ENCODE data around the gene SHISAL2A. TPM values are rescaled to one million over a fixed set of nuclear protein-coding genes. Genes with fewer than 3 reads are reported as not detected.
A peak's percentile ranks its signal among the peaks of the same experiment; 100 is the strongest.

Gene SHISAL2A
- total and polyA plus RNA-seq, 2 donors (not counting 3 experiments of a cell fraction or from before 2014, with no cell fraction given): not detected

DNA sequence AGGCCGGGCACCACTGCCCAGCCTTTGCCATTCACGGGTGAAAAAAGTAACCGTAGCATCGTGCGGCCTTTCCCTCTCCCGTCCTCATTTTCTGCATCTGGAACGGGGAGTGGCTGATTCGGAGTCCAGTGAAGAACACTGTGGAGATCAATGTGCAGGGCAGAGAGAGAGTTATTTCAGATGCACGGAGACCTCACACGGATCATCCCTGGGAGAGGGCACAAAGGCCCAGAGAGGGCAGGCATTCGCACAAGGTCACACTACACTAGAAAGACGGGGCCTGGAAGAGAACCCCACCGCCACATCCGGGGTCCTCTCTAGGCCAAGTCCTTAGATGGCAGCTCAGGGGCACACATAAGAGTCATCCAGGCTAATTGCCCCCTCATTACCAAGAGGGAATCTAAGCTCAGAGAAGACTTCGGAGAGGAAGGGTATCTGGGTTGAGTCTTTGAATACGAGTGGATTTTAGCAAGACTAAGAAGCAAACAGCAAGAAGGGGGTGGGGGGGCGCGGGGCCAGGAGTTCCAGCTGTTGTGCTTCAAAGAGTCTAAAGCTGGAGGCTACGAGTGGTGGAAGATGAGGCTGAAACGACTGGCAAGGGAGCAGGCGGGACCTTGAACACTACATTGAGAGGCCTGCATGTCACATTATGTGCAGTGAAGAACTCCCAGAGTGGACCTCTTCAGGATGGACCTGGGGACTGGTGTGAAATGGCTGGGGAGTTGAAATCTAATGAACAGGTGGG lies 29.9 kb upstream of the SHISAL2A start:
- BruUV-seq (replicated peaks): no TSS peak
- CTCF ChIA-PET: no interaction called here
- H3K4me1 ChIP-seq (ENCODE audit: control insufficient read depth, extremely low read depth, insufficient read depth, low read length): peaks cover 8% of the 10 kb centered on the region
- peak overlapping the region in 2 of 3 experiments; percentile 34 to 48 for H3K4me3 ChIP-seq (replicated peaks in 1 of 3; ENCODE audit: insufficient read depth in 1 of 3, low read depth in 1 of 3, low read length in 3 of 3)
- H4K20me1 ChIP-seq (replicated peaks; ENCODE audit: control insufficient read depth, extremely low read depth, insufficient read depth, low read length): no peaks in the 10 kb centered on the region
- dilution Hi-C loops (cut with MboI; ENCODE audit: extremely low pct_ligation_motif_present, low sequenced_read_pairs) (no loop called here), intact Hi-C loops (cut with micrococcal nuclease) (loop anchor here (5.0 kb wide), 1 partner anchor 51 kb away; the partner anchor contains the start of gene TUT4)
- no peaks in the 10 kb centered on the region for H3K9me1 ChIP-seq (replicated peaks; ENCODE audit: control insufficient read depth, extremely low read depth, insufficient read depth, low read length)
- peak overlapping the region; percentile 75 for H3K4me2 ChIP-seq (ENCODE audit: insufficient read depth, low read length)
- H3K9me3 ChIP-seq (replicated peaks; ENCODE audit: control insufficient read depth, insufficient read depth, low read length): no peaks in the 10 kb centered on the region
- H2AFZ ChIP-seq (ENCODE audit: low read depth, low read length): peak overlapping the region; percentile 74
- FAIRE-seq (peak; percentile 31), DNase-seq (ENCODE audit: low read depth, low spot score) (no peak)
- peak overlapping the region; percentile 83 for H3K9ac ChIP-seq (replicated peaks; ENCODE audit: extremely low read depth, insufficient read depth, low read length)
- H3K27ac ChIP-seq (ENCODE audit: insufficient read depth, low read depth, low read length): peak overlapping the region; percentile 20
- H3K36me3 ChIP-seq (ENCODE audit: control insufficient read depth in 2 of 2, extremely low read depth in 1 of 2, insufficient read depth in 2 of 2, low read length in 2 of 2): no peaks in the 10 kb centered on the region
- TF ChIP-seq EZH2 (IDR thresholded peaks at IDR 0.05; ENCODE audit: borderline replicate concordance, low read depth, low read length, severe bottlenecking) (no peak), GATA2 (IDR thresholded peaks at IDR 0.05; ENCODE audit: insufficient read depth, insufficient read length, low read depth, low read length) (no peak), CTCF (IDR thresholded peaks at IDR 0.05; ENCODE audit: extremely low read depth in 1 of 2, insufficient read depth in 1 of 2, low read depth in 1 of 2, low read length in 2 of 2) (no peak), MAX (IDR thresholded peaks at IDR 0.05; ENCODE audit: insufficient read depth, insufficient read length) (no peak), JUN (IDR thresholded peaks at IDR 0.05; ENCODE audit: borderline replicate concordance, insufficient read depth, insufficient read length, low read depth) (no peak), POLR2A (IDR thresholded peaks at IDR 0.05; ENCODE audit: low read depth, low read length) (no peak)
- H3K27me3 ChIP-seq (ENCODE audit: control insufficient read depth in 2 of 2, insufficient read depth in 2 of 2, low read length in 2 of 2): peaks cover 1% of the 10 kb centered on the region in 2 experiments
- POLR2A ChIA-PET: no interaction called here
- no peaks in the 10 kb centered on the region for H3K79me2 ChIP-seq (ENCODE audit: control insufficient read depth, insufficient read depth, low read length)

Data from endothelial cell of umbilical vein (primary cell).